ENCODE data around the gene VEZF1. TPM values are rescaled to one million over a fixed set of nuclear protein-coding genes. Genes with fewer than 3 reads are reported as not detected.

VEZF1 gene
- total and polyA plus RNA-seq, 8 donors: 62.7 to 106 (median 98.5) TPM

DNA sequence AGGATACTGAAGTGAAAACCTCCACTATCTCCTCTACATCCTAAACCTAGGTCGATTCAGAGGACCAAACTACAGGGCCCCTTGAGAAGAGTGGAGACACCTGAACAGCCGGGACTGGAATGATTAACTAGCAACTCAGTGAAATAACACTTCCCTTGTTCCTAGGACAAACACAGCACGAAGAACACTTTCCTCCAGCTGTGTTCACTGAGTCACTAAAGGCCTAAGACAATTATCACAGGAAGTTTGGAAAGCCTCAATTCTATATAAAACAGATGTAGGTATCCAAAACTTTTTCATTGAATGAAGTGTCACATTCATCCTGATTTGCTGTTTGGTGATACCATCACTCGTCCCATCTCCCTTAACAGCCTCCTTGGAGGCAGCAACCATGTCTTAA lies 17.3 kb downstream of the VEZF1 start:
- intact Hi-C loops (cut with DNase I): no loop called here
- Histone ChIP-seq H3K4me1 (peaks cover 0 to 12% of the 10 kb centered on the region in 2 donors), H3K36me3 (peaks cover 9 to 29% of the 10 kb centered on the region in 2 donors), H3K4me3 (no peak overlapping the region), H3K9me3 (no peaks in the 10 kb centered on the region), H3K27me3 (no peaks in the 10 kb centered on the region), H3K27ac (no peak overlapping the region)
- no peak for TF ChIP-seq CTCF (IDR thresholded peaks at IDR 0.05)
- no peak for DNase-seq
- ATAC-seq: no peak

GRCh38 chr17:57968456-57968855 lies 19.6 kb downstream of the VEZF1 start:
- DNase-seq (no peak), ATAC-seq (no peak)
- no peak for TF ChIP-seq CTCF (IDR thresholded peaks at IDR 0.05)
- Histone ChIP-seq H3K27me3 (no peaks in the 10 kb centered on the region), H3K9me3 (no peaks in the 10 kb centered on the region), H3K36me3 (peaks cover 4 to 8% of the 10 kb centered on the region in 2 donors), H3K27ac (no peak overlapping the region), H3K4me3 (no peak overlapping the region), H3K4me1 (no peaks in the 10 kb centered on the region)
- intact Hi-C loops (cut with DNase I): no loop called here

DNA sequence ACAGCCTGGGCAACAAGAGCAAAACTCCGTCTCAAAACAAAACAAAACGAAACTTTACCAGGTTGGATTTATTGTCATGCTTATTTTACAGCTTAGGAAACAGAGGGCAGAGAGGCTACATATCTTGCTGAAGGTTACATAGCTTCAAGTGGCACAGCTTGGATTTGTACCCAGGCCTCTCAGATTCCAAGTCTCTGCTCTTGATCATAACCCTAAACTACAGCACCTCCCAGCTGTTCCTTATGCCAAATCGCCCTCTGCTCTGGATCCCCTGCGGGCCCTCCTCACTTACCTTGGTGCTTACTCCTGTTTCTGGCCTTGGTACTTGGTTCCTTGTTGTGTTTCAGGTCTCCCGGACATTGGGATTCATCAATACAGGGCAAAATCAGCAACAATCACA lies 21.2 kb downstream of the VEZF1 start:
- H3K27me3 ChIP-seq: no peaks in the 10 kb centered on the region
- H3K4me3 ChIP-seq: no peak overlapping the region
- DNase-seq (no peak), ATAC-seq (peak; percentile 57)
- no peaks in the 10 kb centered on the region for H3K4me1 ChIP-seq
- H3K27ac ChIP-seq: no peak overlapping the region
- TF ChIP-seq CTCF (IDR thresholded peaks at IDR 0.05): no peak
- H3K9me3 ChIP-seq: no peaks in the 10 kb centered on the region
- intact Hi-C loops (cut with DNase I): no loop called here
- H3K36me3 ChIP-seq: no peaks in the 10 kb centered on the region

- Histone ChIP-seq H3K4me1 (no peaks in the 10 kb centered on the region), H3K4me3 (no peak overlapping the region), H3K36me3 (no peaks in the 10 kb centered on the region), H3K27me3 (no peaks in the 10 kb centered on the region), H3K27ac (no peak overlapping the region), H3K9me3 (no peaks in the 10 kb centered on the region)
- DNase-seq: no peak
- intact Hi-C loops (cut with DNase I): no loop called here
- ATAC-seq: no peak
- no peak for TF ChIP-seq CTCF (IDR thresholded peaks at IDR 0.05)
These were observed 21.8 kb downstream of the VEZF1 start for GRCh38 chr17:57966246-57966645.

- no peak overlapping the region for H3K4me3 ChIP-seq
- H3K4me1 ChIP-seq: no peaks in the 10 kb centered on the region
- no peaks in the 10 kb centered on the region for H3K36me3 ChIP-seq
- DNase-seq: peak in 1 of 4 donors; percentile 68
- H3K27ac ChIP-seq: no peak overlapping the region
- TF ChIP-seq CTCF (IDR thresholded peaks at IDR 0.05): no peak
- H3K27me3 ChIP-seq: no peaks in the 10 kb centered on the region
- intact Hi-C loops (cut with DNase I): no loop called here
- H3K9me3 ChIP-seq: no peaks in the 10 kb centered on the region
- ATAC-seq: no peak
These were observed 22.4 kb downstream of the VEZF1 start for GRCh38 chr17:57965521-57966160.

Measured in left lung (tissue), 10 donors.